Left renal cortex interstitium (tissue), 4 donors: ENCODE measurements around the gene ARHGAP42. TPM values are rescaled to one million over a fixed set of nuclear protein-coding genes. Genes with fewer than 3 reads are reported as not detected.
"Not testable (repeated sequence)": the region's sequence is repeated elsewhere in the genome, so short reads cannot be mapped to it uniquely, and the experiment has no call there.

ENCODE experiments used
- DNase-seq, 4 donors: peaks; one replicate each; pipeline ENCODE4 v3.0.0-alpha.2; 2013; ENCODE audit warnings: low read depth in 4 of 4, low spot score in 2 of 4, missing footprints in 1 of 4
- polyA plus RNA-seq, 4 donors: library from polyadenylated mRNA; unstranded; fragments of 120-200 nt; gene quantifications; one replicate each; pipeline ENCODE4 v1.2.1, GENCODE V29; 2013; ENCODE audit not compliant: insufficient read length in 4 of 4

ARHGAP42 gene
- polyA plus RNA-seq, 4 donors = 22.3 to 29.6 (median 28.9) TPM

DNA sequence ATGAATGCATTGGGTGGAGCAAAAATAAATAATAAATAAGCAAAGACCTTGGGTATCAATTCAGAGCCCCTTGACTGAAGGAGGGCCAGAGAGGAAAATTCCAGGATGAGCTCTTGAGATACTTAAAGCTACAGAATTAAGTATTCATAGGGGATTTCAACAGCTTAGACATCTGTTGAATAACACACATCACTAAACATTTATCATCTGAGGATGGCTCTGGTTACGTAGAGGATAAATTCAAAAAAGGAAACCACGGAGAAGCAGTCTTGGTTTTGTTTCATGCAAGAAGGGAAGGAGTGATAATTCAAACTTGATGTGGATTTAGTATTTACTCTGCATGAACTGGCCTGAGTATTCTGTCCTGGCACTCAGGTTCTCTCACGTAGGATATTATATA lies 29.8 kb downstream of the ARHGAP42 start:
- DNase-seq = no peak

DNA sequence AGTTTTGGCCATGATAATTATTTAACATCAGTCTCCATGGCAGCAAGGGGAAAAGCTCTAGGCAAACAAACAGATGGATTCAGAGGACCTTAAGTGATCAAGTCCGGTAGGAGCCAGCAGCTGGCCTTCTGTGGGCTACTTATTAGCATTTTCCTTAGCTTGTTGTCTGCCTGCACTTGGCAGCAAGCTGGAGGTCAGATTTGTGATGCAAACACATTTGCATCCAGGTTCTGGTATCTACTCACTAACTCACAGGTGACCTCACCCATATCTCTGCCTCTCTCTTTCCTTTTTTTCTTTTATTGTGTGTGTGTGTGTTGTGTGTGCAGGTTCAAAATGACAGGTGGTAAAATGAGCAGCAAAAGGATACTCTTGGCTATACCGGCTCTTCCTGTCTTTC lies 32.3 kb downstream of the ARHGAP42 start:
- DNase-seq = no peak

- no peak for DNase-seq
Measured at GRCh38 chr11:100719809-100720221, 32.7 kb downstream of the ARHGAP42 start.

DNA sequence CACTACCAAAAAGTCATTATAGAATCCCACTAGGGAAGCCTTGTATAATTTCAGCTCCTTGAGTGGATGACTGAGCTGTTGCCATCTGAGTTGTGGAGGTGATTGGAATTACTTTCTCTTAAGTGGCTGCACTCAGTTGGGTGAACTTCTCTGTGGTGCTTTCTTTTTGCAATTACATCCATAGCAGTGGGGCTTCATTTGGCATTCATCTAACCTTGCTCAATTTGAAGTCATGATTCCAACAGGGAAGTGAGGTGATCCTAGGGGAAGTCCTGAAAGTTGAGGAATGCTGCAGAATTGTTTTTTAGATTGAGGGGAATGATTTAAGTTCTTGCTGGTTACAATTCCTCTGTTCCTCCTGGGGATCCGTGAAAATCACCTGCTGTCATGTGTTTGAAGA lies 39.6 kb downstream of the ARHGAP42 start:
- DNase-seq = no peak

DNA sequence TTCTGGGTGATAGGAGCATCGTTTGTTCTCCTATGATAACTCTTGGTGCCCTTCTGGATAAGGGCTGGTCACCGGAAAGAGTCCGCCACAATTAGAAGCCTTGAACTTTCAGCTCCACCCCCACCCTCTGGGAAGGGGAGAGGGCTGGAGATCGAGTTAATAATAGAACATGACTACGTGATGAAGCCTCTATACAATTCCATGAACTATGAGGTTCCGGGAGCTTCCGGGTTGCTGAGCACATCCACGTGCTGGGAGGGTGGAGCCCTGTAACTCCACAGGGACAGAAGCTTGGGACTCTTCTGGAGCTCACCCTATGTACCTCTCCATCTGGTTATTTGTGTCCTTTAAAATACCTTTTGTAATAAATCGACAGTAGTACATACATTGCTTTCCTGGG lies 40.3 kb downstream of the ARHGAP42 start:
- no peak for DNase-seq

DNA sequence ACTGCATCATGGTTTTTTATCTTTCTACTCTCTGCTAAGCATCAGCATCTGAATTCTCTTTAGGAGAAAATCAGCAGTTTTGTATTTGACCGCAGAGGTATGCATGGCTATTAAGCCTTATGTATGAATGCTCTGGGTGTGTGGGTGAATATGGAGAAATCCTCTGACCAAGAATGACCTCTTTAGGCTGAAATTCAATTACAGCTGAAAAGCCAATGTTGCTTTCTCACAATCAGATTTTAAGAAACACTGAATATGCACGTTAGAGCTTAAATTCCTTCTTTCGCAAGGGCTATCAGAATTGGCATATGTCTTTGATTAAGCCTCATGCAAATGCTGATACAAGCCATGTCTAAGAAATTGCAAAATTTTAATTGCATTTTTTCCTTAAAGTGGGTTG lies 43.2 kb downstream of the ARHGAP42 start:
- DNase-seq = no peak

GRCh38 chr11:100731471-100731870 lies 44.4 kb downstream of the ARHGAP42 start:
- DNase-seq = no peak

DNA sequence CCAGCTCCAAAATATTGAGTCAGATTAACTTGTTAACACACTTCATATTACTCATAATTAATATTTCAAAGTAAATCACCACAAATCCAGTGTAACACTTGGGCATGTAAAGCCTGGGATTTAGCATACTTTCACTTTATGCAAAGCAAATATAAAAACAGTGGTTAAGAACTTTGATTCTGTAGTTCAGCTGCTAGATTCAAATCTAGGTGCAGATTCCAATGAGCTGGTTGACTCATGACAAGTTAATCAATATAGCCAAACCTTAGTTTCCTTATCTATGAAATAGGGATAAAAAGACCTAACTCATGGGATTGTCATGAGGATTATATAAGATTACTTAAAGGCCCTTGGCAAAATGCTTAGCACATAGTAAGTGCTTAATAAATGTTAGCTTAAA lies 45.9 kb downstream of the ARHGAP42 start:
- DNase-seq = no peak

- no peak for DNase-seq
Measured at GRCh38 chr11:100734743-100735527, 47.8 kb downstream of the ARHGAP42 start.

DNA sequence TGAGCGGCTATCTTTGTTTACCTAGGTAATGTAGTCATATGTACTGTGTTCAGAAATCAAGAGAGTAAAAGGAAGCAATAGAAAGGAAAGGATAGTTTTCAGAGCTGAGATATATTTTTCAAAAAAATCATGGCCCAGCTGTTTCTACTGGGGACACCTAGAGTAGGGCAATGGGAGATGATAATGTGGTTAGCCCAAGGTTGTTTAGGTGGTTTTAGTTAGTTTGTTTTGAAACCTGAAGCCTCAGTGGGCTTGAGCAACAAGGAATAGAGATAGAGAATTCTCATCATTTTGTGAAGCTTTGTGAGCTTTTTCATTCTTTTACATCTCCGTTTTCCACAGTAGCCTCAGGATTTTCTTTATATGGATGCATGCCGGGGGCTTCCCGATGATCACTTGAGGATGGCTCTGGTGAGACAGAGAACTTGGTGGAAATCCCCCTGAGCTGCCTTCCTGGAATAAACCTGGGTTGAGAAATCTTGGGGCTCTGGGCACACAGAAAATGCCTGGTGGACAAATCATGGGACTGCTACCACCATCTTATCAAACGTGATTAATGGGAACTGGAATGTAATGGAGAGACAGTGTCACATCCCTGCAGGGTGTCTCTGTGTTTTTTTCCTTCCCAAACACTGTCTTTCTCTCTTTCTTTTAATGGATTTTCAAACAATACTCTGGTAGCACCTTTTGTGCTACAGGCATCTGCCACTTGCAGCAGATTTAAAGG lies 49.0 kb downstream of the ARHGAP42 start:
- no peak for DNase-seq

DNA sequence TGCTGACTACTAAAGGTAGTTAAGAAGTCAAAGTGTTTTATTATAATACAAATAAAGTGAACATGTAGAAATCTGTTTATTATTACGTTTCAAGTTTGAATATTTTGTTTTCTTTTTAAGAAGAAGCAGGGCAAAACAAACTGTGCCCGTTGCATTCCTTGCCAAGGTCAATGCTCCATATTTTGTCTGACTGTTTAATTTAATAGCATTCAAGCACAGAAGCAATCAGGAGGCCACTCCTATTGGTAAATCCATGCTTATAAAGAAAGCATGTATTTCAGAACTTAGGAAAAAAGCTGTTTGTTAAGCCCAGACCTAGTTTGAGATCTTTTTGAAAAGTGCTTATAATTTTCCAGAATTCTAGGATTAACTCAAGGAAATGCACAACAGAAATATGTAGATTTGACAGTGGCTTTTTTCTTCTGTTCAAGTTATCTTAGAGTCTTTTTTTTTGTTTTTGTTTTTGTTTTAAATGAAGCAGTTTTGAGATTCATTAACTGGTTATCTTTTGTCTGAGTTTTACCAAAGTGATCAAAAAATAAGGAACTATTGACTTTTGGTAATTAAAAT lies 51.7 kb downstream of the ARHGAP42 start:
- no peak for DNase-seq

DNA sequence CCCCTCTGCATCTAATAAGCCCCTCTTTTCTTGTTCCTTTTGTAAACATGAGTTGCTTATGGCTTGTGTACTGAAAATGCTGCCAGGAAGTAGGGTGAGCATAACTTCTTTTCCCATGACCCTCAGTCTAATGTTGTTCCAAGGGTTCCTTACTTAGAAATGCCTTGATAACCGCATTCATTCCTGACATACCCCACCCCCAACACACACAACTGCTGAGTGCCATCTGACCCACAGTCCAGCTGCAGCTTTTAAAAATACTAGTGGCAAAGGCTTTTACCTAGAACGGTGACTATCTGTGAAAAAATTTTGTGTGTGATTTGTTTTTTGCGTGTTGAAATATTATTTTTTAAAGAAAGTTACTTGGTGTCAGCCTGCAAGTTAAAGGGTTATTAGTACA lies 52.6 kb downstream of the ARHGAP42 start:
- DNase-seq = peak; percentile 22 to 55 (median 34)

DNA sequence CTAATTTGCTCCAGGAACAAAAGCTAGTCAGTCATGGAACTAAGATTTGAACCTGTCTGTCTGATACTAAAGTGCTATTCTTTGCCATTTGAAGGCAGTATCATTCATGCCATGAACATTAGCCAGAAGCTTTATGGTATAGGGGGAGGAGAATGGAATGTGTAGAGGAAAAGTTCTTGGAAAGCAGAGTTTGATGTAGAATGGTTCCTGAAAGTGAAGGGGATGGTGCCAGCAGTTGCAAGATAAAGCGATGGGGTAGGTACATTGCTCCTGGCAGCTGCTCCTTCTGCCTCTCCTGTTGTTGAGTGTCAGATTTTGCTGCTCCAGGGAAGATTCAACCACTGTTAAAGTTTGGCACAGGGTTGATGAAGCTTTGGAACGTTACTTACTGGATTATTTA lies 53.4 kb downstream of the ARHGAP42 start:
- no peak for DNase-seq

DNA sequence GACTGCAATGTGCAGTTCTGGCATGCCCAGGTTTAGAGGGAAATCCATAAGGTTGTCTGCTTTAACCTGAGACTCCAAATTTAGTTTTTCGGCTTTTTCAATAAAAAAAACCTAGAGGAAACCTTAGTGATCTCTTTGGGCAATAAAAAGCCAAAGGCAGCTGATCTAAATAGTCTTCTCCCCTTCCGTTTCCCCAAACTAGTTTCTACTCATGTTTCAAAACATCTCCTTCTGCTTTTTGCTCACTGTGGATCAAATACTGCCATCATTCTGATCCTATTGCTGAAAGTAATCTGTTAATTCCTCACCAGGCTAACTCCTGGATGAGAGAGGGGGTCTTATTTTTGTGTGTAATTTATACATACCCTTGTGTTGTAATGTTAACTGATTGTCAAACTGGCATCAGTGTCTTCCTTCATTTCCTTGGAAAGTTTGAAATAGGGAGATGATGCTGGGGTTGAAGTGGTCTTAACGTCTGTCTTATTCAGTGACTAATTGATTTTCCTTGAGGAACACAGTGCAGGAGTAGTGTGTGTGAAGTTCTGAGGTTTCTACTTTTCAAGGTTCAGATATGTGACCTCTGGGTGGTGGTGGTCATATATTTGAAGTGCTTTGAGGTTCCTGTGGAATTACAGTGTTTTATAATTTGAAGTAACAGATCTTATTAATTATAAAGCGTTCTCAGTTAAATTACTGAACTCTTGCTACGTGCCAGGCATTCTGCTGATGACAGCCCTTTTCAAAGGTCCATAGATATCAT lies 55.0 kb downstream of the ARHGAP42 start:
- no peak for DNase-seq

DNA sequence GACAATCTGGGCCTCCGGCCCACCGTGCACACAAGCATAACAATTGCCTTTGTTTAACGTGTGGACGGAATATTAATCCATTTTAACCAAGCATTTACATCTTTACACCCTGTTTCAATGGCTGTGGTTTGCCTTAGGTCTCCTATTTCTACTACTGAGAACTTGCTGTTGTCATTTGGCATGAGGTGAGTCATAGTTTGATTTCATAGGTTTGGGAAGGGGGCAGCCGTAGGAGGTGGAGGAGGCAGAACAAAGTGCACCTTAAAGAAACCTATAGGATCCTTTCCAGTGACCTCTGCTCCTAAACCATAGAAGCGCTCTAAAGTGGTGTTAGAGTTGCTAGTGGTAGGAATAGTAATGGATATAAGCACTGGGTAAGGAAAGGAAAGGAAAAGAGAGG lies 59.4 kb downstream of the ARHGAP42 start:
- no peak for DNase-seq

DNA sequence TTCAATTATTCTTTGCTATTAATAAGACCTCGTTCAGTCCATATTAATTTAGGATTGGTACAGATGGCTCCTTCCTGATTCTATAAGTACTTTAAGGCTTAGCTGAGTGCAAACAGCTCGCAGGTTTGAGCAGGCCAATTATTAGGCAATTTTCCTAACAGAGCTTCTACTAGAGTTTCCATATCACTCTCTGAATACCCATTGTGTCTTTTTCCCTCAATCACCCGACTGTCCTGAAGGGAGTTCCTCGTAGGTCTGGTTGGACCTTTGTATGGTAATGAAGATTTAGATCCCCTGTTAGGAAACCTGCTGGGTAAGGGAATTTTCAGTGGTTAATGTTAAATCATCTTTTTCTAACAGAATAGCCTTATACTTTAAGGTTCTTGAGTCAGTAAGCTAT lies 61.1 kb downstream of the ARHGAP42 start:
- DNase-seq = no peak

- not testable (repeated sequence) for DNase-seq
Measured at GRCh38 chr11:100749887-100750565, 62.9 kb downstream of the ARHGAP42 start.

GRCh38 chr11:100750566-100750891 lies 63.4 kb downstream of the ARHGAP42 start:
- DNase-seq = not testable (repeated sequence)

- DNase-seq = no peak
Measured at GRCh38 chr11:100752371-100753171, 65.5 kb downstream of the ARHGAP42 start.

- no peak for DNase-seq
Measured at GRCh38 chr11:100753172-100753543, 66.1 kb downstream of the ARHGAP42 start.
